HUES48 (cell line): ENCODE results near the gene MED10.
"Not testable (repeated sequence)": the region's sequence is repeated elsewhere in the genome, so short reads cannot be mapped to it uniquely, and the experiment has no call there.

ENCODE experiments used
- H3K27ac ChIP-seq: one replicate; pipeline ENCODE4 v1.7.0; 2013; ENCODE audit warnings: low read depth, low read length, inconsistent platforms
- H3K27me3 ChIP-seq: 2 replicates; pipeline ENCODE4 v1.6.1; 2013; ENCODE audit warnings: mild to moderate bottlenecking, low read length; ENCODE audit not compliant: control insufficient read depth, insufficient read depth
- H3K36me3 ChIP-seq: 2 replicates; pipeline ENCODE4 v1.6.1; 2013; ENCODE audit warnings: low read length; ENCODE audit not compliant: control insufficient read depth, insufficient read depth
- H3K4me1 ChIP-seq: 2 replicates; pipeline ENCODE4 v1.6.1; 2013; ENCODE audit warnings: mild to moderate bottlenecking, low read length; ENCODE audit not compliant: control insufficient read depth, insufficient read depth
- H3K4me3 ChIP-seq: 2 replicates; pipeline ENCODE4 v1.5.1; 2013; ENCODE audit warnings: mild to moderate bottlenecking, low read depth, low read length
- H3K9ac ChIP-seq: 2 replicates; pipeline ENCODE4 v1.6.1; 2013; ENCODE audit warnings: mild to moderate bottlenecking, low read depth, low read length, moderate library complexity
- H3K9me3 ChIP-seq: 2 replicates; pipeline ENCODE4 v1.6.1; 2013; ENCODE audit warnings: low read length; ENCODE audit not compliant: control insufficient read depth, insufficient read depth

MED10 gene

GRCh38 chr5:6359555-6360322, 18.6 kb downstream of the MED10 start:
- Histone ChIP-seq H3K4me1 (peaks cover 10% of the 10 kb centered on the region; the same call in 1 of the 2 replicates), H3K27me3 (no peaks in the 10 kb centered on the region), H3K9me3 (no peaks in the 10 kb centered on the region), H3K36me3 (no peaks in the 10 kb centered on the region), H3K9ac (no peak overlapping the region), H3K4me3 (no peak overlapping the region), H3K27ac (no peak overlapping the region)

- no peak overlapping the region for H3K27ac ChIP-seq
- H3K4me1 ChIP-seq = peaks cover 10% of the 10 kb centered on the region; the same call in 1 of the 2 replicates
- H3K36me3 ChIP-seq = no peaks in the 10 kb centered on the region
- H3K9me3 ChIP-seq = no peaks in the 10 kb centered on the region
- H3K27me3 ChIP-seq = no peaks in the 10 kb centered on the region
- no peak overlapping the region for H3K4me3 ChIP-seq
- H3K9ac ChIP-seq = no peak overlapping the region
Observed at GRCh38 chr5:6358434-6358820, 19.9 kb downstream of the MED10 start.

DNA sequence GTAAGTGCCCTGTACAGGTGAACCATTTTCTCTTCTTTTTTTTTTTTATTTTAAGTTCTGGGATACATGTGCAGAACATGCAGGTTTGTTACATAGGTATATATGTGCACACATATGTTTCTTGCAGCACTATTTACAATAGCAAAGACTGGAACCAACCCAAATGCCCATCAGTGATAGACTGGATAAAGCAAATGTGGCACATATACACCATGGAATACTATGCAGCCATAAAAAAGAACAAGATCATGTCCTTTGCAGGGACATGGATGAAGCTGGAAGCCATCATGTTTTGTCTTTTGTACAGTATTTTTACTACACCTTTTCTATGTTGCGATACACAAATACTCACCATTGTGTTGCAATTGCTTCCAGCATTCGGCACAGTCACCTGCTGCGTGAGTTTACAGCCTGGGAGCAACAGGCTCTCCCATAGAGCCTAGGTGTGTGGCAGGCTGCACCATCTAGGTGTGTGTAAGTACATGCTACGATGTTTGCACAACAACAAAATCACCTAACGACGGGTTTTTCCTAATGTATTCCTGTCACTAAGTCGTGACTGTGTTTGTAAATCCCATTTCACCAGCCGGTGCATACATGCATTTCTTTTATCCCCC, 20.4 kb downstream of the MED10 start:
- not testable (repeated sequence) for H3K36me3 ChIP-seq

DNA sequence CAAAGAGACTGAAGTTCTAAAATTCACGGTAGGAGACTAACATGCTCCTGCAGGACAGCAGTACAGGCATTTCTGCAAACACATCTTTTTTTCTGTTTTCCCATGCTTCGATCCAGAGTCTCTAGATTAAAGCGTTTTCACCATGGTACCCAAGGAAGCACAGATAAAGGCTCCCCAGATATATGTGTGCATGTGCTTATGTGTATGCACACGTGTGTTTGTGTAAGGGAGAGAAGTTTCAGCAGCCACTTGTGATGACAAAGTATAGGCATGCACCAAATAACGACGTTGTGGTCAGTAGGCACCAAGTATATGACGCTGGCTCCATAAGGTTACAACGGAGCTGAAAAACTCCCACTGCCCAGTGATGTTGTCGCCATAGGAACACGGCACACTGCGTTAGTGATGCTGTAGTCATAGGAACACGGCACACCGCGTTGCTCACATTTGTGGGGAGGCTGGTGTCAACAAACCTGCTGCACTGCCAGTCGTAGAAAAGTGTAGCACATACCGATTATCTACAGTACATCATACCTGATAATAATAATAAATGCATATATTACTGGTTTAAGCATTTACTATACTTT, 21.7 kb downstream of the MED10 start:
- Histone ChIP-seq H3K9ac (no peak overlapping the region), H3K27me3 (no peaks in the 10 kb centered on the region), H3K4me1 (peaks cover 10% of the 10 kb centered on the region; the same call in 1 of the 2 replicates)

More for the DNA sequence above, 20.4 kb downstream of the MED10 start:
- peaks cover 10% of the 10 kb centered on the region; the same call in 1 of the 2 replicates for H3K4me1 ChIP-seq
- H3K27me3 ChIP-seq, H3K9ac ChIP-seq, H3K4me3 ChIP-seq, H3K27ac ChIP-seq, H3K9me3 ChIP-seq: not testable (repeated sequence)

DNA sequence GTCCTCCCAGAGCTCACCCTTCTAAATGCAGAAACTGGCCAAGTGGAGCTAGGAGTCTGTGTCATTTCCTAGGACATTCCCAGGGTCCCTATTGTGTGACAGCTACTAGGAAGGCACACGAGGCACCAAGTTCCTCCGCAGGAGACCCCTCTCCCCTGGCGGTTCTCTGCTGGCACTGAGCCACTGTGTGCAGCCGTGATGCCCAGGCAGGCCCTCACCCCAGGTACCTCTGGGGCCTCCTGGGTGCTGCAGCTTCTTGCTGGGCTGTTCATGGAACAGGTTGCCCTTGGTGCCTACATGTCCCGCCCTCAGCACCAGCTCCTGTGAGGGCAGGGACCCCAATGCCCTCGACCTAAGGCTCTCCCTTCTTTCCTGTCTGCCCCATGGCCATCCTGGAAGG, 23.1 kb downstream of the MED10 start:
- no peak overlapping the region for H3K27ac ChIP-seq
- H3K9me3 ChIP-seq = no peaks in the 10 kb centered on the region
- no peak overlapping the region for H3K4me3 ChIP-seq
- peaks cover 6% of the 10 kb centered on the region; the same call in 1 of the 2 replicates for H3K4me1 ChIP-seq
- no peaks in the 10 kb centered on the region for H3K27me3 ChIP-seq
- H3K9ac ChIP-seq = no peak overlapping the region
- H3K36me3 ChIP-seq = no peaks in the 10 kb centered on the region

More for the DNA sequence above, 21.7 kb downstream of the MED10 start:
- H3K27ac ChIP-seq = no peak overlapping the region
- H3K9me3 ChIP-seq = no peaks in the 10 kb centered on the region
- H3K4me3 ChIP-seq = no peak overlapping the region
- H3K36me3 ChIP-seq = no peaks in the 10 kb centered on the region

- Histone ChIP-seq H3K9me3 (no peaks in the 10 kb centered on the region), H3K4me1 (peaks cover 2% of the 10 kb centered on the region; the same call in 1 of the 2 replicates), H3K9ac (no peak overlapping the region), H3K4me3 (no peak overlapping the region), H3K27me3 (no peaks in the 10 kb centered on the region), H3K27ac (no peak overlapping the region), H3K36me3 (no peaks in the 10 kb centered on the region)
Observed at GRCh38 chr5:6354848-6355247, 23.5 kb downstream of the MED10 start.

- no peaks in the 10 kb centered on the region for H3K36me3 ChIP-seq
- H3K9ac ChIP-seq = no peak overlapping the region
- no peaks in the 10 kb centered on the region for H3K27me3 ChIP-seq
- H3K4me1 ChIP-seq = no peaks in the 10 kb centered on the region
- no peak overlapping the region for H3K27ac ChIP-seq
- no peaks in the 10 kb centered on the region for H3K9me3 ChIP-seq
- H3K4me3 ChIP-seq = no peak overlapping the region
Observed at GRCh38 chr5:6353602-6354302, 24.6 kb downstream of the MED10 start.

DNA sequence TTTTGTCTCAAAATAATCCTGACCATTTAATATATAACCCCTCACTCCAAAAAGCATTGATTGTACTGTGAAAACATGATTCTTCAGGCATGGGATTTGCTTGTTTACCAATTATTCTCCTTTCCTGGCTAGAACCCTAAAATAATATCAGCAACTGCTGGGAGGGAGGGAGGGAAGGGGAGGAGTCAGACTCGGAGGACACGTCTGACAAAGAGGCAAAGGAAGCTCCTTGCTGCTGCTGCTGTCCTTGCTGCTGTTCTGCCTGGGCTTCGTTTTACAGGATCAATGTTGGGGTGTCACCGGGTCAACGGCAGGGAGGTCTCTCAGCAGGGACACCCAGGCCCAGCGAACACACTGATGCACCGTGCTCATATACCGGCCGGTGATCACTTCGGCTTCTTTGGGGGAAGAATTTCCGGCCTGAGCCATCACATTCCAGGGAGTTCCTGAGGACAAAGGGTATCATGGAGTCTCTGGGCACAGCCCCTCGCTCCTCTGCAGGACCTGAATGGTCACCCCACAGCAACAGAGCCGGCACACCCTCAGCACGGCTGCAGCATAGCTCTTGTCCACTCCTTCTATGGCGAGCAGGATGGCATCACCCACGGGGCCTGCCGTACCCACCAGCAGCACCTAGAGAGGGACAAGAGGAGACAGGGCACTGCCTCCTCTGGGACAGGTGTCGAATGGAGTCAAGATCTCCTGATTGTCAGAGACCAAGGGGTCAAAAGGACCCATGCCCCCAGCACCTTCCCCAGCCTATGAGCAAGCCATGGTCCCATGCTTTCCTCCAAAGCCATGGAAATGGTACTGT, 27.9 kb downstream of the MED10 start:
- H3K9me3 ChIP-seq = no peaks in the 10 kb centered on the region
- no peak overlapping the region for H3K4me3 ChIP-seq
- H3K27me3 ChIP-seq = no peaks in the 10 kb centered on the region
- H3K4me1 ChIP-seq = no peaks in the 10 kb centered on the region
- no peak overlapping the region for H3K9ac ChIP-seq
- no peaks in the 10 kb centered on the region for H3K36me3 ChIP-seq
- H3K27ac ChIP-seq = no peak overlapping the region

GRCh38 chr5:6349387-6349786, 29.0 kb downstream of the MED10 start:
- H3K4me3 ChIP-seq = no peak overlapping the region
- no peaks in the 10 kb centered on the region for H3K27me3 ChIP-seq
- no peak overlapping the region for H3K27ac ChIP-seq
- no peaks in the 10 kb centered on the region for H3K4me1 ChIP-seq
- H3K9ac ChIP-seq = no peak overlapping the region
- no peaks in the 10 kb centered on the region for H3K9me3 ChIP-seq
- no peaks in the 10 kb centered on the region for H3K36me3 ChIP-seq

DNA sequence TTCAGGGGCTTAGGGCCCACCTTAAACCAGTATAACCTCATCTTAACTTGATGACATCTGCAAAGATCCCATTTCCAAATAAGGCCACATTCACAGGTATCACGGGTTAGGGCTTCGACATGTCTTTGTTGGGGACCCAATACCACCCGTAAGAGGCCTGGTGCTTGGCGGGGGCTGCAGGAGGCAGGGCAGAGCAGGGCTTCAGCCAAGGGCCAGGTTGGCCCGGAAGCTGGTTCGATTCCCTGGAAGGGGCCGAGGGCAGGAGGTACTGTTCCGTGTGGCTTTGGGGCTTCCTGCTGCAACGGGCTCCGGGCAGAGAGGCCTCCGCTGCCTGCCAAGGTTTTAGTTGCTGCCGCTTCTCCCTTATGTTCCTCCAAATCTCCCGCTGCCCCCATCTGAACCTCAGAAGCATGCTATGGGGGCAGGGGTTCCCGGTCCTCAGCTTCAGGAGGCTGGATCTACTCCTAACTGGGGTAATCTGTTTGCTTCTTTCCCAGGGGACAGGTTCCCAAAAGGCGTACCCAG, 29.8 kb downstream of the MED10 start:
- H3K27ac ChIP-seq = no peak overlapping the region
- no peaks in the 10 kb centered on the region for H3K9me3 ChIP-seq
- H3K27me3 ChIP-seq = no peaks in the 10 kb centered on the region
- no peak overlapping the region for H3K4me3 ChIP-seq
- no peaks in the 10 kb centered on the region for H3K4me1 ChIP-seq
- no peaks in the 10 kb centered on the region for H3K36me3 ChIP-seq
- no peak overlapping the region for H3K9ac ChIP-seq
